Subcutaneous abdominal adipose tissue (tissue), 5 donors: Measurements from ENCODE around the gene KLHL22.
"Not testable (repeated sequence)": the region's sequence is repeated elsewhere in the genome, so short reads cannot be mapped to it uniquely, and the experiment has no call there.

Experiments used
- H3K27ac ChIP-seq: one replicate; pipeline ENCODE4 v1.7.0; 2013; ENCODE audit warnings: low read depth, mild to moderate bottlenecking, inconsistent platforms, low read length, moderate library complexity
- H3K27me3 ChIP-seq, 5 donors: one replicate each; pipeline ENCODE4 v1.7.0; 2013; ENCODE audit warnings: low read length in 5 of 5, inconsistent platforms in 1 of 5; ENCODE audit not compliant: control insufficient read depth in 5 of 5, insufficient read depth in 4 of 5
- H3K36me3 ChIP-seq, 5 donors: one replicate each; pipeline ENCODE4 v1.7.0; 2013; ENCODE audit warnings: low read length in 5 of 5; ENCODE audit not compliant: control insufficient read depth in 5 of 5, insufficient read depth in 5 of 5
- H3K4me1 ChIP-seq, 5 donors: one replicate each; pipeline ENCODE4 v1.7.0; 2013; ENCODE audit warnings: low read length in 5 of 5, mild to moderate bottlenecking in 3 of 5, moderate library complexity in 1 of 5; ENCODE audit not compliant: control insufficient read depth in 5 of 5, insufficient read depth in 5 of 5
- H3K4me3 ChIP-seq, 5 donors: one replicate each; pipeline ENCODE4 v1.7.0; 2013; ENCODE audit warnings: low read length in 5 of 5, low read depth in 1 of 5
- H3K9ac ChIP-seq, 5 donors: one replicate each; pipeline ENCODE4 v1.7.0; 2013; ENCODE audit warnings: low read length in 5 of 5, mild to moderate bottlenecking in 4 of 5, moderate library complexity in 3 of 5
- H3K9me3 ChIP-seq, 5 donors: one replicate each; pipeline ENCODE4 v1.7.0; 2013; ENCODE audit warnings: low read length in 5 of 5; ENCODE audit not compliant: control insufficient read depth in 5 of 5
- donor health status: healthy.
- donor health status: healthy.
- donor health status: healthy.
- donor health status: healthy.
- donor health status: healthy.

The KLHL22 gene

GRCh38 chr22:20397498-20397897 lies 98.1 kb downstream of the KLHL22 start:
- Histone ChIP-seq H3K4me1 (peaks cover 2 to 32% (median 28%) of the 10 kb centered on the region in 5 donors), H3K27ac (no peak overlapping the region), H3K36me3 (peaks cover 0 to 12% (median 3%) of the 10 kb centered on the region in 5 donors), H3K9ac (no peak overlapping the region), H3K27me3 (no peaks in the 10 kb centered on the region), H3K4me3 (no peak overlapping the region), H3K9me3 (no peaks in the 10 kb centered on the region)

- peak overlapping the region in 1 of 5 donors; percentile 20 for H3K9ac ChIP-seq
- peaks cover 2 to 32% (median 28%) of the 10 kb centered on the region in 5 donors for H3K4me1 ChIP-seq
- peaks cover 0 to 8% (median under 1%) of the 10 kb centered on the region in 5 donors for H3K36me3 ChIP-seq
- no peaks in the 10 kb centered on the region for H3K9me3 ChIP-seq
- no peak overlapping the region for H3K4me3 ChIP-seq
- no peak overlapping the region for H3K27ac ChIP-seq
- no peaks in the 10 kb centered on the region for H3K27me3 ChIP-seq
Measured at GRCh38 chr22:20396639-20397038, 99.0 kb downstream of the KLHL22 start.

- no peaks in the 10 kb centered on the region for H3K9me3 ChIP-seq
Measured at GRCh38 chr22:20395907-20396287, 99.7 kb downstream of the KLHL22 start.

GRCh38 chr22:20395181-20395906 lies 100.3 kb downstream of the KLHL22 start:
- peak overlapping the region in 1 of 5 donors; percentile 56 for H3K9ac ChIP-seq
- no peak overlapping the region for H3K27ac ChIP-seq
- H3K27me3 ChIP-seq = no peaks in the 10 kb centered on the region
- peaks cover 2 to 32% (median 28%) of the 10 kb centered on the region in 5 donors for H3K4me1 ChIP-seq
- no peaks in the 10 kb centered on the region for H3K36me3 ChIP-seq
- no peaks in the 10 kb centered on the region for H3K9me3 ChIP-seq
- H3K4me3 ChIP-seq = peak overlapping the region in 3 of 5 donors; percentile 11 to 82 (median 82)

More at GRCh38 chr22:20395907-20396287, 99.7 kb downstream of the KLHL22 start:
- Histone ChIP-seq H3K36me3 (peaks cover 0 to 2% (median 0%) of the 10 kb centered on the region in 5 donors), H3K4me3 (no peak overlapping the region), H3K27me3 (no peaks in the 10 kb centered on the region), H3K4me1 (peaks cover 2 to 32% (median 28%) of the 10 kb centered on the region in 5 donors), H3K27ac (no peak overlapping the region), H3K9ac (peak overlapping the region in 1 of 5 donors; percentile 56)

- Histone ChIP-seq H3K4me3 (peak within 1 kb of the TSS; percentile 80 to 88 (median 82)), H3K9ac (peak within 1 kb of the TSS; percentile 28 to 91 (median 87)), H3K4me1 (peaks cover 2 to 32% (median 28%) of the 10 kb centered on the region in 5 donors), H3K27me3 (no peaks in the 10 kb centered on the region), H3K9me3 (no peaks in the 10 kb centered on the region), H3K27ac (peak within 1 kb of the TSS; percentile 60), H3K36me3 (no peaks in the 10 kb centered on the region)
Measured at GRCh38 chr22:20393705-20394476, 101.7 kb downstream of the KLHL22 start, which contains the start of gene ZNF74. TSS of gene ZNF74 (plus strand) at chr22:20394151. CDS start at chr22:20394629, 478 bp downstream.

GRCh38 chr22:20392983-20393704 lies 102.5 kb downstream of the KLHL22 start:
- no peaks in the 10 kb centered on the region for H3K9me3 ChIP-seq
- H3K27me3 ChIP-seq = no peaks in the 10 kb centered on the region
- peaks cover 2 to 32% (median 28%) of the 10 kb centered on the region in 5 donors for H3K4me1 ChIP-seq
- H3K27ac ChIP-seq = no peak overlapping the region
- H3K4me3 ChIP-seq = peak overlapping the region; percentile 80 to 88 (median 82)
- no peaks in the 10 kb centered on the region for H3K36me3 ChIP-seq
- peak overlapping the region in 4 of 5 donors; percentile 27 to 91 (median 88) for H3K9ac ChIP-seq

- not testable (repeated sequence) for H3K9ac ChIP-seq, H3K36me3 ChIP-seq, H3K27me3 ChIP-seq, H3K9me3 ChIP-seq, H3K27ac ChIP-seq, H3K4me3 ChIP-seq
- peaks cover 2 to 32% (median 28%) of the 10 kb centered on the region in 5 donors for H3K4me1 ChIP-seq
Measured at GRCh38 chr22:20392365-20392881, 103.2 kb downstream of the KLHL22 start.
